ENCODE results near the gene ITIH5.
"Not testable (repeated sequence)": the region's sequence is repeated elsewhere in the genome, so short reads cannot be mapped to it uniquely, and the experiment has no call there.

The ITIH5 gene

DNA sequence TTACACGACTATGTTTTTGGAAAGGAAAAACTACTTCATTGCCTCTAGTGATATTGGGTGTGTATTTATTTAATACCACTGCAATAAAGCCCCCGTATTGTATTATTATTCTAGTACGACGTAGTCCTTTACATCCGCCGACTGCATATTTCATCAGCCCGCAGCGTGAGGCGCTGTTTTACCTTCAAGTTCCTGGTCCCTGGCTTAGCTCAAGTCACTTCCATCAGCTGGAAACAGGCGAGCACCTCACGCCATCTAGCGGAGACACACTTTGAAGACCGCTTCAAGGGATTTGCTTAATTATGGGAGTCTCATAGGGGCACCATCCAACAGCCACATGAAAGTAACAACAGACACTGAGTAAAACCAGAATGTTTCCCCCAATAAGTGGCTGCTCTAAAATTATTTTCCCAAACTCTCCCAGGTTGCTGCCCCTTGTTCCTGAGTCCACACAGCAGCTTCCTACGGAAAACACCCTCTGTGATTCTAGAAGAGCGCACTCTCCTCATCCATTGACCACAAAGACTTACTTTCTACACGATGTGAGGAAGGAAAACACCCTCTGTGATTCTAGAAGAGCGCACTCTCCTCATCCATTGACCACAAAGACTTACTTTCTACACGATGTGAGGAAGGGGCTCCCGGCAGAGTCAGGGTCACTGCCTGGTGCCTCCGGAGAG, 20.6 kb upstream of the ITIH5 start:
- DNase-seq = peak in 55 of 56 donors; percentile 5 to 91 (median 63)

DNA sequence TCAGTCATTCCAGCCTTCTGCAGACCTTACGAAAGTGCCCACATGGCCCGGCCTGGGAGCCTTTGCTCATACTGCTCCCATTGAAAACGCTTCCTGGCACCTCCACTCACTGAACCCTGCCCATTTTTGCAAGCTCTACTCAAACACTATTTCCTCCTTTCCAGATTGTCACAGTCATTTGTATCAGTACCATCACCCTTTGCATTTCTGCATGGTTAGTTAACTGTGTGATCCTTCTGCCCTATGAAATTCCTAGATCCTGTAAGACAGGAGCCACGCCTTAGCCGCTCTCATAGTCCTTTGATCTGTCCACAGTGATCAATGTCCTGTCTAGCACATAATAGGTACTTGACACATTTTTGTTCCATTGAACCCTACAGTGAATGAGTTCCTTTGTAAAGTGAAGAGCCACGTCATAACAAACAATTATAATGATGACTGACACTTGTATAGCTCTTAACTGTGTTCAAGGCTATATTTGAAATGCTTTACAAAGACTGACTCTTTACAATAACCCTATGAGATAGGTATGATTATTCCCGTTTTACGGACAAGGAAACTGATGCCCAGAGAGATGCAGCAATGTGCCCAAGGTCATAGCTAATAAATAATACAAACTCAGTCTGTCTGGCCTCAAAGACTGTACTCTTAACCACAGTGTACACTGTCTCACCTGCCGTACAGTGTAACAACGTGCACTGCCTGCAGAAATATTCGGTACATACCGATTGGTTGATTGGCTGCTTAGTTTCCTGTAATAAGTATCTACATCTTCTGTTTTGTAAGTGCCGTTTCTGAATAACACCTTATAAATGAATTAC, 19.8 kb upstream of the ITIH5 start:
- no peak for DNase-seq

DNA sequence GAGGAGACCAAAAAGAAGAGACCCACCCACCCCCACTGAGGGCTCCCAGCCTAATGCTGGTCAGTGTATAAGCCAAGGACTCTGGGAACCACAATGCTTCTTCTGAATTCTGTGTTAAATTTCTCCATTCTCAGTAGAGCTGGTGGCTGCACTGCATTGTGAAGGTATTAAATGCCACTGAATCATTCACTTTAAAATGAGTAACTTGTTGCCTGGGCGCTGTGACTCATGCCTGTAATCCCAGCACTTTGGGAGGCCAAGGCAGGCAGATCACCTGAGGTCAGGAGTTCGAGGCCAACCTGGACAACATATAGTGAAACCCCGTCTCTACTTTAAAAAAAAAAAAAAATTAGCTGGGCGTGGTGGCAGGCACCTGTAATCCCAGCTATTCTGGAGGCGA, 13.3 kb upstream of the ITIH5 start:
- DNase-seq = not testable (repeated sequence)

DNA sequence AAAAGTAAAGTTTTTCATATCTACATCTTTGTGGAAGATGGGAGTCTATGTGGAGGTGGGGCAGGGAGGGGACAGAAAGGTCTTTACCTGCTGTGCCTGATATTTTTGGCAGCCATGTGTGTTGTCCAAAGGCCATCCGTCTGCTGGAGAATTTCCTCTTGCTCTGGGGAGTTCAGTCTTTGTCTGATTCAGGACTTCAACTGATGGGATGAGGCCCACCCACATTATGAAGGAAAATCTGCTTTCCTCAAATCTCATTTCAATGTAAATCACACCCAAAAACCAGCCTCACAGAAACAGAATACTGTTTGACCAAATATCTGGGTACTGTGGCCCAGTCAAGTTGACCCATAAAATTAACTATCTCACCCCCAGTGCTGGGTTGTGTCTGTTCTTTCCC, 12.5 kb upstream of the ITIH5 start:
- no peak for DNase-seq

DNA sequence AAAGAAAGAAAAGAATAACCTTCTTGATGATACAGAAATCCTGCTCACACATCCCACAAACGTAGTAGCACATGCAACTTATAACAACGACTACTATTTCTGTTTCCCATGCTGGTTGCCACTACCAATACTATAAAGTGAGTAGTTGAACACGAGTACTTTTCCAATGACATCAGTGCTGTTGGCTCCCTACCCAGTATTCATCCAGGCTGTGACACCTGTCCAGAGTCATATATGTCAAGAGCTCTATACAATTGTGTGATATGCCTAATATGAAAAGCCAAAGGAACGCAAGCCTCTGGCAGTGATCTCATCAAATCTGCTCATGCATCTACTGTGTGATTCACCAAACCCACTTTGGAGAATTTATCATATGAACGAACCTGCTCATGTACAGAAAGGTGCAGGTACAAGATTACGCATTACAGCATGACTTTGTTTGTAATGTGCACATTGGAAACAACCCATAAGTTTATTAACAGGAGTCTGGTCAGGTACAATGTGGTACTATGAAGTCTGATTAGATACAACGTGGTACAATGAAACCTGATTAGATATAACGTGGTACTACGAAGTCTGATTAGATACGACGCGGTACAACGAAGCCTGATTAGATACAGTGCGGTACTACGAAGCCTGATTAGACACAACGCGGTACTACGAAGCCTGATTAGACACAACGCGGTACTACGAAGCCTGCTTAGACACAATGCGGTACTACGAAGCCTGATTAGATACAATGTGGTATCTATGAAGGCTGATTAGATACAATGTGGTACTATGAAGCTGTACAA, 5.8 kb upstream of the ITIH5 start:
- DNase-seq = no peak

DNA sequence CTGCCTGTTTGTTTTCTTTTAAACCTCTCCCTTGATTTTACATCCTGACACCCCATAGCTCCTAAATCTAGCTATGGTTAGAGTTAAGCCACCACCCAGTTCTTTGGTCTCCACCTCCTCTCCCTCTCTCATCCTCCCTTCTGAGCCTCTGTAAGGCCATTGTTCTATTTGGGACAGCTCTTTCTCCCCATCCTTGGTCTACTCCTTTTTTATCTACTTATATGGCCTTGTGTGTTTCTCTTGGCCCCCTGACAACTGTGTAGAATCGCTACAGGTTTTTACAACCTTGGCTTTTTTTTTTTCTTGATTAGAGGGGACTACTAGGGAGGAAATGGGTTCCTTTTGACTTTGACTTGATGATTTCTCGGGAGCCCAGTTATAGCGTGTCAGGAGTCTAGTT, 3.4 kb upstream of the ITIH5 start:
- no peak for DNase-seq

DNA sequence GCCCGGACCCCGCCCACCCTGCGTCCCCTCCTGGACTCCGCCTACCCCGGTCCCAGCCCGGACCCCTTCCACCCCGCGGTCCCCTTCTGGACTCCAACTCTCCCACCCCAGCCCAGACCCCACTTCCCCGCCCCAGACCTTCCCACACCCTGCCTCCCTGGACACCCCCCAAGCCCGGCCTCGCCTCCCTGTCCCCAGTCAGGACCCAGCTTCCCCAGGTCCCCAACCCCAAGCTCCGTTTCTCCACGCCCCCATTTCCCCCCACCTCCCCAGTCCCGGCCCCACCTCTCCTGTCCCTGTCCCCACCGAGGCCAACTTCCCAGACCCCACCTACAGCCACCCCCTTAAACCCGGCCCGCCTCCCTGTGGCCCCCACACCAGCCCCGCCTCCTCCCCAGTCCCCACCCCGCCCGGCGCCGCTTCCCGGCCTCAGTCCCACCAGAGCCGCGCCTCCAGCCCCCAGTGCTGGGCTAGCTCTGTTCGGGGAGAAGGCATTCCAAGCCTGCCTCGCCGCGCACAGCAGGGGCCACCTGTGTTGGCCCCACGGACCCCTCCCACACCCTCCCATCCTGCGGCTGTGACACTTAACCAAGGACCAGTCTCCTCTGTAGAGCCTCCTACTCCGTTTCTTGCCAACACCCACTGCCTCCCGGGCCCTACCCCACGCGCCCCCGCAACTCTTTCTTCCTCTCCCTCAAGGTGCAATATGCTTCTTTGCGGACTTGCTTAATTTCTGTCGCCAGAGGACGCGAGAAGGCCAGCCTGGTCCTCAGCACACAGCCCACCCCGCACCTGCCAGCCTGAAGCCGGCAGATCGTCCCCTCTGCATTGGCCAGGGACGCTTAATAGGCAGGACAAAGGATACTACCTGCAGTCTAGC, 736 bp upstream of the ITIH5 start:
- DNase-seq = peak in 1 of 56 donors; percentile 1

DNA sequence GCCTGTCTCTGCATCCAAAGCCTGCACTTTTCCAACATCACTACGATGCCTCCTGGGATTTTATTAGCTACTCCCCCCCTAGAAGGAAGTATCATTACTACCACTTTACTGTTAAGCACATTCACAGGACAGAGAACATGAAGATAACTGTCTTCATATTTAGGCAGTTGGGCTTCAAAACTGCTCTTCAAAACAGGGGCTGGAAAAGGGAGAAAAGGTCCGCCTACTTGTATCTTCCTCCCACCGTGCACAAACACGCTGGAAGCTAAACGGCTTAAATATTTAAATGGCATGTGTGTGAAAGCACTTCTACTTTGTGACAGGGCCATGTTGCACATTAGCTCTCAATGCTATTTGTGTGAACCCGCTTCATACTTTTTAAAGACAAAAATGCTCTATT, 999 bp downstream of the ITIH5 start:
- no peak for DNase-seq

DNA sequence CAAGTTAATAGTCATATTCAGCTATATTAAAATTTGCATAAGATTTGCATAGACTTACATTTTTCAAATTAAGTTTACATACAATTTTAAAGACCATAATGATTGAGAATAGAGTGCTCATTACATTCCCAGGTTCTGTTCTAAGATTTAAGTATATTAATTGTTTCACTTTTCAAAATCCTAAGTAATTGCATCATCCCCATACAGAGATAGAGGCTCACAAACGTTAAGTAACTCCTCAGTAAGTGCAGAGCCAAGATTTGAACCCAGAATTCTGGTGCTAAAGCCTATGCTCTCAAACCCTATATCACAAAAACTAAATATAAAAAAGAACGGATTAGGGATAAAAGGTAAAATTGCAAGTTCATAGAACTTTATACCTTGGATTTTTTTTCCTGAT, 2.1 kb downstream of the ITIH5 start:
- no peak for DNase-seq

DNA sequence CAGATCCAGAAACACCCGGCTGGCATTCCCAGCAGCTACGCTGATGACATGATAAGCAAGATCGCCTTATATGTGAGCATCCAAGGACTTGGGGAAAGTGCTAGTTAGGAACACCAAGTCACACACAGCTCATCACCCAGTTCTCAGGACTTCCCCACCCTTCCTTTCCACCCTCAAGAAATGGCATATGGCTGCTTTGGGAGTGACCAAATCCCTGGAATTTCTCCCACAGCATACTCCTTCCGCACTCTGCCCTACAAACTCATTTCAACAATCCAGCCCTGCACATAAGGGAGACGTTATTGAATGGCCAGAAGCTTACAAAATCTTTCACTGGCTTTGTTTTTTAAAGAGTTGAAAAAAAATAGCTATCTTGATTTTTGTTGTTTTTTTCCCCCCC, 4.2 kb downstream of the ITIH5 start:
- no peak for DNase-seq

DNA sequence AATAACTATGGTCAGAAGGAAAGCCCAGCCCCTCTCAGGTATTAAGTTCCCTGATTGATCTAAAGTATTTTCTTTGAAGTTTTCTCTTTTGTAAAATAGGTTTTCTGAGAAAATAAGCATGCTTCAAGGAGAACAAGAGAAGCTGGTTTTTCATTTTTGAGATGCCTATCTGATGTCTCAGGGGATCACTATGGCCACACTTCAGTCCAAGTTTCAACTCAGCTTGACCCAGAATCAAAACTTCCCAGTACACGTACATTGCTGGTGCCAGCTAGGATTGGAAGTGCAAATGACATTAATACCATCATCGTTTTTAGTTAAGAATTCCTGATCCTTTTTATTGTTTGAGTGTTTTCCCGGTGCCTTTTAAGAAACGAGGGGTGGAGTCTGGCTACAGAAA, 7.2 kb downstream of the ITIH5 start:
- no peak for DNase-seq

DNA sequence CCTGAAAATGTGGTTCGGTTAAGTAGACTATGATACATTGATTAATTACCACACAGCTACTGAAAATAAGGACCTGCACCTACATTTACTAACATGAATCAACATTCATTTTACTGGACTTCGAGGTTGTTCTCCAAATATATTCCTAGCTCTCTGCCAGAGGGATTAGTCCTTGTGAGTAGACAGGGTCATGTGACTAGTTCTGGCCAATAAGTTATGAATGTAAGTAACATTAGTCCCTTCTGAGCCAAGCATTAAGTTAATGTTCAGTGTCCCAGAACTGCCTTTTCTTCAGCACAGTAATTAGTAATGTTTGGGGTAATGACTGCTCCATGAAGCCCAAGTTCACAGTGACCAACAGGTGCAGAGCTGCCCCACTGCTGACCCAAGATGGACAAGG, 9.2 kb downstream of the ITIH5 start:
- no peak for DNase-seq

DNA sequence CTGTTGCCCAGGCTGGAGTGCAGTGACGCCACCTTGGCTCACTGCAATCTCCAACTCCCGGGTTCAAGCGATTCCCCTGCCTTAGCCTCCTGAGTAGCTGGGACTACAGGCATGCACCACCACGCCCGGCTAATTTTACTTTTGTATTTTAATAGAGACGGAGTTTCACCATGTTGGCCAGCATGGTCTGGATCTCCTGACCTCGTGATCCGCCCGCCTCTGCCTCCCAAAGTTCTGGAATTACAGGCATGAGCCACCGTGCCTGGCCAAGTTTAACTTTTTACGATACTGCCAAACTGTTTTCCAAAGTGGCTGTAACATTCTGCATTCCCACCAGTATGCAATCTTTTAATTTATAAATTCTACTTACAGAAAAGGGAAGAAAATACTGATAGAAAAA, 9.7 kb downstream of the ITIH5 start:
- not testable (repeated sequence) for DNase-seq

DNA sequence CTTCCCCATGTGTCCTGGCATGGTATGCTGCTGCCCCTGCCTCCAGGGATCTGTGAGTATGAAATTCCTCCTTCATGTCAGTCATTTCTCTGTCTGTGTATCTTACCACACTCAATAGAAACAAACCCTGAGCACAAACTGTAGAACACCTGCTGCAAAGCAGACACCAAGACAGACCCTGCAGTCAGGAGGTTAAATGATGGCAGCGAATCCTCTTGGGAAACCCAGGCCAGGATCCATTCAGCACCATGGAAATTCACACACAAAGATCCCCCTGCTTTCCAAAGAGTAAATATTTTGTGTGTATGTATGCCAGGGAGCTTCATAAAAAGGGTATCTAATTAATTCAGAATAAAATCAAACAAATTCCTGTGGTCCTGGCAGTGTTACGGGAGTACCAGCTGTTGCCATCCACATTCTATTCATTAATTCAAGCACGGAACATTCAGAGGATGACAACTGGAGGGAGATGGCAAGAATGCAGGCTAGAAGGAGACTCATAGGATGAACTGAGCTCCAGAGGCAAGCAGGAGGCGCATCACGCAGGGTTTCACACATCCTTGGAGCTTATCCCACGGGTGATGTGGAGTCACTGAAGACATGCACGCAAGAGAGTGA, 14.8 kb downstream of the ITIH5 start:
- DNase-seq = peak in 1 of 56 donors; percentile 1

DNA sequence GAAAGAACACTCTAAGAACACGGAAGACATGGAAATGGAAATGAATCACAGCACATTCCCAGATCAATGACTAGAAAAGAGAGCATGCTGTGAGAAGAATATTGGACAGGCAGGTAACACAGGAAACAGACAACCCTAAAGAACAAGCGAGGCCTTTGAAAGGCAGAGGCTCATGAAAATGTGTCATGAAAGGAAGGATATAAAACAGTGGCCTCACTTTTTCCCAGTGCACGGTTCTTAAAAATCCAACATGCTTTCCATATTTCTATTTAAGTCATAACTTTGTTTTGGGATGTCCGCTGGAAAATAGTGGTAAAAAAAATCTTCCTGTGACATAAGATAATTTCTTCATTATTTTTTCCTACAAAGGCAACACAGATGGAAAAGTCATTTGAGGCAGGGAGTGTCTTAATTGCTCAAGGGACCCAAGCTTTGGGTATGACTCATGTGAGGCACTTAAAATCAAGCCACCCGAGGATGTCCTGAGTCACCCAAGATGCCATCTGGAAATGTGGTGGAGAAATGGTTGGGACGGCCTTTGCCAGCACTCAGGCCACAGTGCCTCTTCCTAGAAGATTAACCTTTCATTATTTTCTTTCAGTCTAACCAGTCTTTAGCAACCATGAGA, 17.0 kb downstream of the ITIH5 start:
- no peak for DNase-seq

DNA sequence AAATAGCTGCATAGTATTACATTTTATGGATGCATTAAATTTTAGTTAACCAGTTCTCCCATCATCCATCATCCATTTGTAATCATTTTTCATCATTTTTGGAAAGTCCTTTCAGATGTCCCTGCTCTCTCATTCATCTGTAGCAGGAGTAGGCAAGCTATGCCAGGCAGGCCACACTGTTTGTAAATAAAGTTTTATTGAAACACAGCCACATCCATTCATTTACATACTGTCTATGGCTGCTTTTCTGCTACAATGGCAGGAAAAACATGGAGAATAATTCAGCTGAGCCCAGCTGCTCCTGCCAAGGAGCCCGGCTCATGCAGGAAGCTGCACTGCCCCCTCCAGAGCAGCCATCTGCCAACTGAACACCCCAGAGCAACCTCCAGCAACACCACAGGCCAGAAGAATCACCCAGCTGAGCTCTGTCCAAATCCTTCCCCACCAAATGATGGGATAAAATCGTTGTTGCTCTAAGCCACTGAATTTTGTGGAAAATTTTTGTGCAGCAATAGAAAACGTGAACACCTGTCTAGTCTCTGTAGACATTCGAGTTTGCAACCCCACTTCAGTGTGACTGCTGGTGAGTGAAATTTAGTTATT, 19.6 kb downstream of the ITIH5 start:
- DNase-seq = no peak

DNA sequence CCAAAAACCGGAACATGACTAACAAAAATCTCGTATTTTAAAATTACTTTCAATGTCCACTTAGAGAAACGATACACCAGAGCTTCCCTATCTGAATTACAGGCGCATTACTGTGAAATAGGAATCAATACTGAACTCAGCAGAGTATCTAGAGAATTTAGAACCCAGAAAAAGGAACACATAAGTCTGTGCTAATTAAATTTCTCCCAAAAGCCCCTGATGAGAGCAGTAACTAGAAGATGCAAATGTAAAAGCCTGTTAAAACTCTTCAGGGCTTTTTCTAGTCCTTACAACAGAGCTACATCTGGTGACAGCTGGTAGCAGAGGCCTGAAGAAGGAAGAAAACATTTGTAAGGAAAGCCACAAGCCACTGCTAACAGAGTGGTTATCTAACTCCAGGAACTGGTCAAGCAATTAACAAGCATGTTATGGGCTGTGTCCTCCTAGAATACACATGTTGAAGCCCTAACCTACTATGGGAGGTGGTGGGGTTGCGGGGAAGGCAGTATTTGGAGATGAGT, 24.2 kb downstream of the ITIH5 start:
- DNase-seq = no peak

DNA sequence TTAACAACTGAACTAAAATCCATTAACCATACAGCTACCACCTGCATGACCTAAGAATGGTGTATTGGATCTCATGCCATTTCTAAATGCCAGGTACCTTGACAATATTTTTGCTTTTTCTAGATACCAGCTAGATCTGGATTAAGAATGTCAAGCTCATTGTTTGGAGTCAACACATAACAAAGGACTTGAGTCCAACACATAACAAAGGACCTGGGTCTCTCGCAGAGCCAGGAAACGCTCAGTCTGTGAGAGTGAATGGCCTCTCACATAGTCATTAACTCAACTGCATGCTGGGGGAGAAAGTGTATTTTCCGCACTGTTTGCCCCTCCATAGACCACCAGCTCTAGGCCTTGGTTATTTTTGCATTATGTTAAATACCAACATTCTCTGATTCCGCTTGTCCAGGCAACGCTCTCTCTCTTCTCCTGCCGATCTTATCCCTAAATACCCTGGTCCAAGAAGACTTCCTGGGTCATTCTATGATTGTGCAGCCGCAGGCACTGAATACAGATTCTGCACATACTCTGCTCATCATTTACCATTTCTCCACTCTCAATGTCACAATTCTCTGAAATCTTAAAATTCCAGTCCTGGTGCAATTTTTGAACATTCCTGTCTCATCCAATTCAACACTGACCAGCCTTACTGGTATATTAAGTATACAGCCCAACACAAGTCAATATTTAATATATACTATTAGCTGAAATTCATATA, 31.2 kb downstream of the ITIH5 start:
- DNase-seq = no peak
